Hepatocyte (in vitro differentiated cells): Measurements from ENCODE around the gene MAD1L1. TPM values are rescaled to one million over a fixed set of nuclear protein-coding genes. Genes with fewer than 3 reads are reported as not detected.

ENCODE experiments used
- DNase-seq: peaks from one replicate; pipeline ENCODE4 v3.0.0-alpha.2; 2016; ENCODE audit warnings: low spot score
- H2AFZ ChIP-seq: fragments of 200-600 bp; sonication (generic); 2 replicates; pipeline ENCODE4 v1.6.0; 2016; ENCODE audit warnings: antibody characterized with exemption, mild to moderate bottlenecking
- H3K27ac ChIP-seq: fragments of 200-600 bp; sonication (generic); 2 replicates; pipeline ENCODE4 v1.5.1; 2016; ENCODE audit warnings: mild to moderate bottlenecking
- H3K27me3 ChIP-seq: fragments of 200-600 bp; sonication (generic); 2 replicates; pipeline ENCODE4 v1.6.1; 2016
- H3K36me3 ChIP-seq: fragments of 200-600 bp; sonication (generic); replicated peaks from 2 replicates; pipeline ENCODE4 v1.5.1; 2016; ENCODE audit warnings: low read depth; ENCODE audit not compliant: insufficient read depth
- H3K4me1 ChIP-seq: fragments of 200-600 bp; sonication (generic); 2 replicates; pipeline ENCODE4 v1.5.1; 2016; ENCODE audit warnings: mild to moderate bottlenecking, moderate library complexity; ENCODE audit not compliant: insufficient read depth
- H3K4me2 ChIP-seq: fragments of 200-600 bp; sonication (generic); 2 replicates; pipeline ENCODE4 v1.6.0; 2016
- H3K4me3 ChIP-seq: fragments of 200-600 bp; sonication (generic); 2 replicates; pipeline ENCODE4 v1.5.1; 2016; ENCODE audit warnings: mild to moderate bottlenecking
- H3K79me2 ChIP-seq: fragments of 200-600 bp; sonication (generic); 2 replicates; pipeline ENCODE4 v1.6.0; 2017; ENCODE audit warnings: mild to moderate bottlenecking
- H3K9me2 ChIP-seq: fragments of 200-600 bp; sonication (generic); replicated peaks from 2 replicates; pipeline ENCODE4 v1.6.0; 2017; ENCODE audit warnings: mild to moderate bottlenecking; ENCODE audit not compliant: insufficient read depth
- H3K9me3 ChIP-seq: fragments of 200-600 bp; sonication (generic); 2 replicates; pipeline ENCODE4 v1.5.1; 2016; ENCODE audit warnings: low read depth, mild to moderate bottlenecking
- H4K20me1 ChIP-seq: fragments of 200-600 bp; sonication (generic); 2 replicates; pipeline ENCODE4 v1.6.0; 2016; ENCODE audit warnings: mild to moderate bottlenecking; ENCODE audit not compliant: insufficient read depth, poor library complexity, severe bottlenecking
- EZH2 ChIP-seq: fragments of 200-600 bp; sonication (generic); IDR thresholded peaks from 2 replicates; pipeline ENCODE4 v1.6.1; 2016; ENCODE audit warnings: antibody characterized with exemption, mild to moderate bottlenecking, borderline replicate concordance
- EZH2phosphoT487 ChIP-seq: fragments of 200-600 bp; sonication (generic); IDR thresholded peaks from one replicate; pipeline ENCODE4 v1.6.1; 2018; ENCODE audit warnings: antibody characterized with exemption, mild to moderate bottlenecking, low read depth, moderate library complexity; ENCODE audit not compliant: unreplicated experiment, severe bottlenecking
- WGBS: methylation state at CpG from one replicate; pipeline ENCODE4 v1.1.6; 2016; ENCODE audit warnings: low lambda C conversion rate; ENCODE audit errors: missing lambda C conversion rate; 5-methylcytosine and 5-hydroxymethylcytosine counted together
- polyA plus RNA-seq: library from polyadenylated mRNA; unstranded; fragments of >200 nt; fragmentation: Nextera tagmentation; extraction: Ambion mirVana; gene quantifications from 2 replicates; pipeline ENCODE4 v1.2.1, GENCODE V29; 2016
- total RNA-seq: library from RNA; depleted of rRNA; stranded (reverse); fragments of >200 nt; gene quantifications from 2 replicates; pipeline ENCODE4 v1.2.3, GENCODE V29; 2014
- TF ChIP-seq, protein P1 (sequence below): fragments of 200-600 bp; sonication (generic); IDR thresholded peaks from 2 replicates; pipeline ENCODE4 v1.5.1; 2016; ENCODE audit warnings: antibody characterized with exemption, mild to moderate bottlenecking; ENCODE audit not compliant: poor library complexity

MAD1L1 gene
- total and polyA plus RNA-seq, 2 experiments from 2014 or later = 30.7 to 31.0 TPM

DNA sequence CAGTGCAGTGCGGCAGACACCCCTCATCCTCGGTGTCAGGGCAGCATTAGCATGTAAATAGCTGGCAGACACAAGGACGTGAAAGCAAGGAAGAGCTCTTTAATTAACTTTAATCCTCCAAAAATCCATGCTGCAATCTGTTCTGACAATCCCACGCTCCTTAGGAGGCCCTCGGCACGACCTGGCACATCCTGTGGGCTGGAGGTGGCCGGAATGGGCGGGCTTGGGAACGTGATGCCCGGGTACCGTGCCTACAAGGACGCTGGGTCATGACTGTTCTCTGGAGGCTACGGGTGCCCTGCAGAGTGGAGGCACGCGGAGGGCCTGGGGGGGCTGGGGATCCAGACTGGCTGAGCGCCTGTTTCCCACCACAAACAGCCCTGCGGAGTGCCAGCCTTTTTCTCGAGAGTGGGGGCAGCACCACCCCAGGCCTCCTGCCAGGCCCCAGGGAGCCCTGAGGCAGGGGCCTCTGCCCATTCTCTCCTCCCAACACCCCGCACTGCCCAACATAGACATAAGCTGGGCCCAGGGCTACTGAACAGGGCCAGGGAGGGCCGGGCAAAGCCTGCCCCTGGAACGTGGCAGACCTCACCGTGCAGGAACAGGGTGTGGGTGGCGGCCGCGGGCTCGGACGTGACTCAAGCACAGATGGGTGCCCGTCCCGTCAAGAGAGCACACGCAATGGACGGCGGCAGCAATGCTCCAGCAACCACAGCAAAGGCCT lies 189.3 kb downstream of the MAD1L1 start:
- H3K27ac ChIP-seq = no peak overlapping the region
- WGBS = 94% methylated on average over 31 of the region's 32 CpGs
- DNase-seq = no peak
- no peak overlapping the region for H2AFZ ChIP-seq
- no peak overlapping the region for H3K4me3 ChIP-seq
- H4K20me1 ChIP-seq = no peaks in the 10 kb centered on the region
- H3K79me2 ChIP-seq = no peaks in the 10 kb centered on the region
- H3K4me1 ChIP-seq = peaks cover 13% of the 10 kb centered on the region
- H3K9me2 ChIP-seq = no peaks in the 10 kb centered on the region
- H3K36me3 ChIP-seq = no peaks in the 10 kb centered on the region
- H3K4me2 ChIP-seq = no peak overlapping the region
- TF ChIP-seq, protein P1, sequence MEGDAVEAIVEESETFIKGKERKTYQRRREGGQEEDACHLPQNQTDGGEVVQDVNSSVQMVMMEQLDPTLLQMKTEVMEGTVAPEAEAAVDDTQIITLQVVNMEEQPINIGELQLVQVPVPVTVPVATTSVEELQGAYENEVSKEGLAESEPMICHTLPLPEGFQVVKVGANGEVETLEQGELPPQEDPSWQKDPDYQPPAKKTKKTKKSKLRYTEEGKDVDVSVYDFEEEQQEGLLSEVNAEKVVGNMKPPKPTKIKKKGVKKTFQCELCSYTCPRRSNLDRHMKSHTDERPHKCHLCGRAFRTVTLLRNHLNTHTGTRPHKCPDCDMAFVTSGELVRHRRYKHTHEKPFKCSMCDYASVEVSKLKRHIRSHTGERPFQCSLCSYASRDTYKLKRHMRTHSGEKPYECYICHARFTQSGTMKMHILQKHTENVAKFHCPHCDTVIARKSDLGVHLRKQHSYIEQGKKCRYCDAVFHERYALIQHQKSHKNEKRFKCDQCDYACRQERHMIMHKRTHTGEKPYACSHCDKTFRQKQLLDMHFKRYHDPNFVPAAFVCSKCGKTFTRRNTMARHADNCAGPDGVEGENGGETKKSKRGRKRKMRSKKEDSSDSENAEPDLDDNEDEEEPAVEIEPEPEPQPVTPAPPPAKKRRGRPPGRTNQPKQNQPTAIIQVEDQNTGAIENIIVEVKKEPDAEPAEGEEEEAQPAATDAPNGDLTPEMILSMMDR = no peak
- TF ChIP-seq EZH2 = no peak
- no peak for TF ChIP-seq EZH2phosphoT487
- H3K9me3 ChIP-seq = no peaks in the 10 kb centered on the region
- H3K27me3 ChIP-seq = no peaks in the 10 kb centered on the region

DNA sequence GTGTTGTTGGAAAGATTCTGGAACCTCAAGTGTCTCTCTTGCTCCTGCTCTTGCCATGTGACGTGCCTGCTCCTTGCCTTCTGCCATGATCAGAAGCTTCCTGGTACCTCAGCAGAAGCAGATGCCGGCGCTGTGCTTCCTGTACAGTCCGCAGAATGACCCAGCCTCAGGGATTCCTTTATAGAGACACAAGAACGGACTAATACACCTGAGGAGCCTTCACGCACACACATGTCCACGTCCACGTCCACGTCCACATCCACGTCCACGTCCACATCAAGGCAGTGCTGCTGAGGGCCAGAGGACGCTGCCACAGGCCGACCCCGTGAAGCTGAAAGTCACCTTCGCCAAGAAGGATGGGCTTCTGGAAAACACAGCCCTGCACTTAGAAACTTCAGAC lies 190.1 kb downstream of the MAD1L1 start:
- TF ChIP-seq EZH2 (no peak), EZH2phosphoT487 (no peak)
- TF ChIP-seq, protein P1 = no peak
- DNase-seq = no peak
- H2AFZ ChIP-seq = no peak overlapping the region

DNA sequence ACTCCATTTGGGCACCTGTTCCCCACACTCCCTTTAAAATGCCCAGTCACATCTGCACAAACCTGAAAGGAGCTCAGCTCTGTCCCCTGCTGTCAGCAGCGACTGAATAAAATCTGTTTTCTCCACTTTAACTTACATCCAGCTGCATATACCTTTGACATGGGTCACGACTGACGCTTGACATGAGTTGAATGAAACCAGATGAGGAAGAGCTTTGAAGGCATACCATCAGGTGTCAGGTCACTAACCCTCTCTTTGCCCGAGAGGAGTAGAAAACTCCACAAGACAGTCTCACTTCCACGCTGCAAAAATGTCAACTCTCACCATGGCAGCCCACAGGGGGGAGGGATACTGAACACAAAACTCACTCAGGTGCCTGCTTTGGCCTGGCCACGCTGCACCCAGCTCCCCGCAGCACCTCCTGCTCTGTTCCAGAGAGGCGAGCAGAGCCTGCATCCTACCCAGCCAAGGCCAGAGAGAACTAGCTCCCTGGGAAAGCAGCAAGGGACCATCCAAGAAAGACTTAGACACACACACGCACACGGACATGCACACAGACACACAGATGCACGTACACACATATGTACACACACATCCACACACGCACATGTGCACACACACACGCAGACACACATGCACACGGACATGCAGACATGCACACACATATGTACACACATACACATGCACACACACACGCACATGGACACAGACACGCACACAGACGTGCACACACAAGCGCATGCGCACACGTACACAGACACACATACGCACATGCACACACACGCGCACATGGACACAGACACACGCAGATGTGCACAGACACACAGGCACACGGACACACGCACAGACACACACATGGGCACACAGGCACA lies 191.0 kb downstream of the MAD1L1 start:
- Histone ChIP-seq H3K4me3 (no peak overlapping the region), H3K27ac (no peak overlapping the region), H3K4me2 (no peak overlapping the region), H3K9me2 (no peaks in the 10 kb centered on the region), H2AFZ (no peak overlapping the region), H3K9me3 (no peaks in the 10 kb centered on the region), H3K27me3 (no peaks in the 10 kb centered on the region), H3K79me2 (no peaks in the 10 kb centered on the region), H4K20me1 (no peaks in the 10 kb centered on the region), H3K36me3 (no peaks in the 10 kb centered on the region), H3K4me1 (peaks cover 3% of the 10 kb centered on the region)
- DNase-seq = no peak
- WGBS = 90% methylated on average over 26 of the region's 26 CpGs
- TF ChIP-seq, protein P1 = no peak
- TF ChIP-seq EZH2phosphoT487 (no peak), EZH2 (no peak)

More for the DNA sequence above, 190.1 kb downstream of the MAD1L1 start:
- H3K4me1 ChIP-seq = peaks cover 8% of the 10 kb centered on the region
- H3K9me2 ChIP-seq = no peaks in the 10 kb centered on the region
- no peak overlapping the region for H3K4me2 ChIP-seq
- H3K27me3 ChIP-seq = no peaks in the 10 kb centered on the region
- no peaks in the 10 kb centered on the region for H3K9me3 ChIP-seq
- H3K79me2 ChIP-seq = no peaks in the 10 kb centered on the region
- H4K20me1 ChIP-seq = no peaks in the 10 kb centered on the region
- WGBS = 89% methylated on average over 15 of the region's 15 CpGs
- no peak overlapping the region for H3K4me3 ChIP-seq
- no peaks in the 10 kb centered on the region for H3K36me3 ChIP-seq
- H3K27ac ChIP-seq = no peak overlapping the region
